Smooth muscle cell (in vitro differentiated cells): ENCODE results near the gene RPS2. TPM values are rescaled to one million over a fixed set of nuclear protein-coding genes. Genes with fewer than 3 reads are reported as not detected.

Experiments used
- DNase-seq: peaks from one replicate; lab custom pipeline; 2025; ENCODE audit not compliant: unreplicated experiment; lab: John Stamatoyannopoulos, UW
- H2AFZ ChIP-seq: fragments of 200-600 bp; sonication (generic); 2 replicates; pipeline ENCODE4 v1.6.0; 2016; ENCODE audit warnings: antibody characterized with exemption, low read depth, mild to moderate bottlenecking
- H3F3A ChIP-seq: fragments of 200-600 bp; sonication (generic); 2 replicates; pipeline ENCODE4 v1.6.0; 2017; ENCODE audit warnings: antibody characterized with exemption, low read depth
- H3K27ac ChIP-seq: fragments of 200-600 bp; sonication (generic); 2 replicates; pipeline ENCODE4 v1.5.1; 2016; ENCODE audit warnings: low read depth, mild to moderate bottlenecking
- H3K27me3 ChIP-seq: fragments of 200-600 bp; sonication (generic); 2 replicates; pipeline ENCODE4 v1.6.1; 2016; ENCODE audit warnings: low read depth, mild to moderate bottlenecking
- H3K36me3 ChIP-seq: fragments of 200-600 bp; sonication (generic); 2 replicates; pipeline ENCODE4 v1.5.1; 2016; ENCODE audit warnings: low read depth
- H3K4me1 ChIP-seq: fragments of 200-600 bp; sonication (generic); 2 replicates; pipeline ENCODE4 v1.5.1; 2016; ENCODE audit warnings: low read depth
- H3K4me2 ChIP-seq: fragments of 200-600 bp; sonication (generic); 2 replicates; pipeline ENCODE4 v1.6.0; 2016; ENCODE audit warnings: mild to moderate bottlenecking
- H3K4me3 ChIP-seq: fragments of 200-600 bp; sonication (generic); 2 replicates; pipeline ENCODE4 v1.5.1; 2016; ENCODE audit warnings: mild to moderate bottlenecking
- H3K79me2 ChIP-seq: fragments of 200-600 bp; sonication (generic); 2 replicates; pipeline ENCODE4 v1.6.0; 2016; ENCODE audit warnings: low read depth, mild to moderate bottlenecking
- H3K9ac ChIP-seq: fragments of 200-600 bp; sonication (generic); 2 replicates; pipeline ENCODE4 v1.6.0; 2016; ENCODE audit warnings: low read depth
- H3K9me3 ChIP-seq: fragments of 200-600 bp; sonication (generic); replicated peaks from 2 replicates; pipeline ENCODE4 v1.5.1; 2016; ENCODE audit warnings: low read depth
- H4K20me1 ChIP-seq: fragments of 200-600 bp; sonication (generic); 2 replicates; pipeline ENCODE4 v1.6.0; 2016; ENCODE audit warnings: low read depth
- CTCF ChIP-seq: fragments of 200-600 bp; sonication (generic); IDR thresholded peaks from 2 replicates; pipeline ENCODE4 v1.5.1; 2017; ENCODE audit warnings: borderline replicate concordance, mild to moderate bottlenecking, antibody characterized with exemption; ENCODE audit not compliant: insufficient read depth, poor library complexity, severe bottlenecking
- WGBS: methylation state at CpG from one replicate; pipeline ENCODE4 v1.1.7; 2016; ENCODE audit warnings: low lambda C conversion rate; 5-methylcytosine and 5-hydroxymethylcytosine counted together
- polyA plus RNA-seq: library from polyadenylated mRNA; unstranded; fragments of >200 nt; fragmentation: Nextera tagmentation; extraction: Ambion mirVana; gene quantifications from 2 replicates; pipeline ENCODE4 v1.2.1, GENCODE V29; 2016
- total RNA-seq: library from RNA; depleted of rRNA; stranded (reverse); fragments of >200 nt; gene quantifications from 2 replicates; pipeline ENCODE4 v1.2.3, GENCODE V29; 2014

Gene RPS2
- total and polyA plus RNA-seq, 2 experiments from 2014 or later: 2,041 to 2,576 TPM

- H3K36me3 ChIP-seq: no peaks in the 10 kb centered on the region
- no peak overlapping the region for H3K27ac ChIP-seq
- H3K9ac ChIP-seq: no peak overlapping the region
- H2AFZ ChIP-seq: no peak overlapping the region
- peaks cover 16% of the 10 kb centered on the region for H3K79me2 ChIP-seq
- no peaks in the 10 kb centered on the region for H3F3A ChIP-seq
- peaks cover 47% of the 10 kb centered on the region for H3K27me3 ChIP-seq
- peaks cover 24% of the 10 kb centered on the region for H3K4me1 ChIP-seq
- 94% methylated on average over 30 of the region's 33 CpGs for WGBS
- H3K4me2 ChIP-seq: no peak overlapping the region
- H4K20me1 ChIP-seq: no peaks in the 10 kb centered on the region
- no peak for TF ChIP-seq CTCF
- DNase-seq: no peak
- no peaks in the 10 kb centered on the region for H3K9me3 ChIP-seq
- H3K4me3 ChIP-seq: no peak overlapping the region
Measured at GRCh38 chr16:1976951-1977874, 12.6 kb upstream of the RPS2 start.

- H3K36me3 ChIP-seq: no peaks in the 10 kb centered on the region
- H3K4me1 ChIP-seq: peaks cover 24% of the 10 kb centered on the region
- H3K4me2 ChIP-seq: no peak overlapping the region
- DNase-seq: no peak
- peaks cover 18% of the 10 kb centered on the region for H3K79me2 ChIP-seq
- no peak overlapping the region for H3K27ac ChIP-seq
- WGBS: 97% methylated on average over 8 of the region's 8 CpGs
- no peaks in the 10 kb centered on the region for H3K9me3 ChIP-seq
- H3F3A ChIP-seq: no peaks in the 10 kb centered on the region
- no peak overlapping the region for H2AFZ ChIP-seq
- TF ChIP-seq CTCF: no peak
- H3K9ac ChIP-seq: no peak overlapping the region
- no peaks in the 10 kb centered on the region for H4K20me1 ChIP-seq
- H3K27me3 ChIP-seq: peaks cover 36% of the 10 kb centered on the region
- H3K4me3 ChIP-seq: no peak overlapping the region
Measured at GRCh38 chr16:1976216-1976520, 11.5 kb upstream of the RPS2 start.

- no peak overlapping the region for H3K27ac ChIP-seq
- no peak overlapping the region for H2AFZ ChIP-seq
- WGBS: 97% methylated on average over 33 of the region's 33 CpGs
- H3K79me2 ChIP-seq: peaks cover 18% of the 10 kb centered on the region
- no peaks in the 10 kb centered on the region for H3K9me3 ChIP-seq
- H3K27me3 ChIP-seq: peaks cover 31% of the 10 kb centered on the region
- H3K4me3 ChIP-seq: no peak overlapping the region
- no peak for DNase-seq
- H3F3A ChIP-seq: no peaks in the 10 kb centered on the region
- no peaks in the 10 kb centered on the region for H3K36me3 ChIP-seq
- no peaks in the 10 kb centered on the region for H4K20me1 ChIP-seq
- H3K4me1 ChIP-seq: peaks cover 24% of the 10 kb centered on the region
- no peak overlapping the region for H3K4me2 ChIP-seq
- H3K9ac ChIP-seq: no peak overlapping the region
- TF ChIP-seq CTCF: no peak
Measured at GRCh38 chr16:1975432-1976215, 11.0 kb upstream of the RPS2 start.
